ENCODE results near the gene CCDC70. TPM values are rescaled to one million over a fixed set of nuclear protein-coding genes. Genes with fewer than 3 reads are reported as not detected.
A peak's percentile ranks its signal among the peaks of the same experiment; 100 is the strongest.
"Not testable (repeated sequence)": the region's sequence is repeated elsewhere in the genome, so short reads cannot be mapped to it uniquely, and the experiment has no call there.

The CCDC70 gene
- total RNA-seq, 1 donor: not detected

GRCh38 chr13:51824712-51825111 is 37.1 kb upstream of the CCDC70 start:
- H3K4me1 ChIP-seq (ENCODE audit: insufficient read depth, low read length): peaks cover 98% of the 10 kb centered on the region
- H3K9me3 ChIP-seq (ENCODE audit: low read depth, low read length); H3K27me3 ChIP-seq (ENCODE audit: insufficient read depth, low read length): not testable (repeated sequence)
- H3K4me3 ChIP-seq (ENCODE audit: low read length): peak overlapping the region; percentile 35

- Histone ChIP-seq H3K4me3 (ENCODE audit: low read length) (peak overlapping the region; percentile 35), H3K27me3 (ENCODE audit: insufficient read depth, low read length) (no peaks in the 10 kb centered on the region), H3K4me1 (ENCODE audit: insufficient read depth, low read length) (peaks cover 98% of the 10 kb centered on the region), H3K9me3 (ENCODE audit: low read depth, low read length) (no peaks in the 10 kb centered on the region)
Measured at GRCh38 chr13:51825165-51825592, 36.6 kb upstream of the CCDC70 start.

GRCh38 chr13:51825681-51826254 is 36.0 kb upstream of the CCDC70 start:
- no peaks in the 10 kb centered on the region for H3K9me3 ChIP-seq (ENCODE audit: low read depth, low read length)
- H3K4me1 ChIP-seq (ENCODE audit: insufficient read depth, low read length): peaks cover 98% of the 10 kb centered on the region
- H3K27me3 ChIP-seq (ENCODE audit: insufficient read depth, low read length): no peaks in the 10 kb centered on the region
- no peak overlapping the region for H3K4me3 ChIP-seq (ENCODE audit: low read length)

DNA sequence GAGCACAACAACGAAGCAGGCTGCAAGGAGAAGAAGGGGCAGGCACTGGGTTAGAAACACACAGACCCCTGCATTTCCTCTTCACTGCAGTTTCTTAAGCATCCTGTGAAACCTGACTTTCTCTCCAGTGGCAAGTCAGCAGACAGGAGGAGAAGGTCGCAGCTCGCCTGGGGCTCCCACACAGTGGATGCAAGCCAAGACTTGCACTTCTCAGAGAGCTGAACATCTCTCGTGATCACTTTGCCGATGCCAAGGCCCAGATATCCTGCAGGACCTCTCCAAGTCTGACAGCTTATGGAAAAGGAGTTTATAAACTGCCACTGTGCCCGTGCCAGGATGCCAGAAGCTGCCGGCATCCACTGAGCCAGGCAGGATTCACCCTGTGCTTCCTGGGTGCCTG is 35.2 kb upstream of the CCDC70 start:
- Histone ChIP-seq H3K27me3 (ENCODE audit: insufficient read depth, low read length) (no peaks in the 10 kb centered on the region), H3K4me3 (ENCODE audit: low read length) (no peak overlapping the region), H3K4me1 (ENCODE audit: insufficient read depth, low read length) (peaks cover 98% of the 10 kb centered on the region), H3K9me3 (ENCODE audit: low read depth, low read length) (no peaks in the 10 kb centered on the region)

- Histone ChIP-seq H3K4me1 (ENCODE audit: insufficient read depth, low read length) (peaks cover 98% of the 10 kb centered on the region), H3K27me3 (ENCODE audit: insufficient read depth, low read length) (no peaks in the 10 kb centered on the region), H3K9me3 (ENCODE audit: low read depth, low read length) (no peaks in the 10 kb centered on the region), H3K4me3 (ENCODE audit: low read length) (no peak overlapping the region)
Measured at GRCh38 chr13:51827254-51827653, 34.5 kb upstream of the CCDC70 start.

GRCh38 chr13:51828730-51829567 is 32.8 kb upstream of the CCDC70 start:
- H3K4me1 ChIP-seq (ENCODE audit: insufficient read depth, low read length): peaks cover 90% of the 10 kb centered on the region
- H3K9me3 ChIP-seq (ENCODE audit: low read depth, low read length): no peaks in the 10 kb centered on the region
- H3K27me3 ChIP-seq (ENCODE audit: insufficient read depth, low read length): no peaks in the 10 kb centered on the region
- H3K4me3 ChIP-seq (ENCODE audit: low read length): no peak overlapping the region

- no peaks in the 10 kb centered on the region for H3K27me3 ChIP-seq (ENCODE audit: insufficient read depth, low read length)
- peaks cover 86% of the 10 kb centered on the region for H3K4me1 ChIP-seq (ENCODE audit: insufficient read depth, low read length)
- H3K4me3 ChIP-seq (ENCODE audit: low read length): no peak overlapping the region
- H3K9me3 ChIP-seq (ENCODE audit: low read depth, low read length): no peaks in the 10 kb centered on the region
Measured at GRCh38 chr13:51829568-51829899, 32.2 kb upstream of the CCDC70 start.

DNA sequence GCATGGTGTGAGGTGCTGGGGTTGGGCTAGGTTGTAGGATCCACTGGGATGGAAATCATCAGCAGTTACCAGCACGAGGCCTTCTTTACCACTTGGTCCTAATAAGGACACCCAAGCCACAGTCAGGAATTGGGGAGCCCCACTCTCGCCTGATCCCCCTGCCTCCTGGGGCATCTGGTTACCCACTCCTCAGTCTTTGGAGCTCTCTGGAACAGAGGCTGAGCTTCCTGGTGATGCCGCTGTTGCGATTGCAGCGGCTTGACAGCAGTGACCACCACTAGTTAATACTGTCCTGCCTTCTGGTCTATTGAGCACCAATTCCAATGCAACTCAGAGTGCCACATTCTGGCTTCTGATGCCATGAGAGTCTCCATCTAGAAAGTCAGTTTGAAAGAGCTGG is 30.2 kb upstream of the CCDC70 start:
- Histone ChIP-seq H3K4me1 (ENCODE audit: insufficient read depth, low read length) (peaks cover 70% of the 10 kb centered on the region), H3K4me3 (ENCODE audit: low read length) (no peak overlapping the region), H3K9me3 (ENCODE audit: low read depth, low read length) (no peaks in the 10 kb centered on the region), H3K27me3 (ENCODE audit: insufficient read depth, low read length) (no peaks in the 10 kb centered on the region)

DNA sequence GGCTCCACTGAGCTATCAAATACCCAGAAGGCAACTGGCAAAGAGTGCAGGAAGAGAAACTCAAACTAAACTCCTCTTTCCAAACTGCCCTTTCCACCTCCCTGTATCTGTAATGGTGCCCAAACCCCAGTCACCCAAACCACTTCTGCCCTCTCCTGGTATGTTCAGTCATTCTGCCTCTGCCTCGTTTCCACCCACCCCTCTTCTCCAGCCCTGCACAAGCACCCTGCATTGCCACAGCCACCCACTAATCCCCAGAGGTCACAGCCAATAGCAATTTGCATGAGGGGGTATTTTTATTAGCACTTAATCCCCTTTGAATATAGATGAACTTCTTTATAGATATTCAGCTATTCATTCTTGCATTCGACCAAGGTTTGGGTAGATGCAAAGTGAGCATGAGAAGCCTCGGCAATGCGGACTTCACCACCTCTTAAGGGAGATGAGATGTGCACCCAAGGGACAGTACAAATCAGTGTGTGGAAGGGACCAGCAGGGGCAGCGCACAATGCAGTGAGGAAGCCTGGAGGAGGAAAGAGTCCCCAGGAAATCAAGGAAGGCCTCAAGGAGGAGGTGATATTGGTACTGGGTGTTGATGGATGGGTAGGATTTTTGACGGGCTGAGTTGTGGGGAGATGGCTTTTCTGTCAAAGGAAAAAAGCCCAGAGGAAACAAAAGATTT is 29.2 kb upstream of the CCDC70 start:
- H3K27me3 ChIP-seq (ENCODE audit: insufficient read depth, low read length): no peaks in the 10 kb centered on the region
- H3K9me3 ChIP-seq (ENCODE audit: low read depth, low read length): no peaks in the 10 kb centered on the region
- H3K4me1 ChIP-seq (ENCODE audit: insufficient read depth, low read length): peaks cover 59% of the 10 kb centered on the region
- no peak overlapping the region for H3K4me3 ChIP-seq (ENCODE audit: low read length)

DNA sequence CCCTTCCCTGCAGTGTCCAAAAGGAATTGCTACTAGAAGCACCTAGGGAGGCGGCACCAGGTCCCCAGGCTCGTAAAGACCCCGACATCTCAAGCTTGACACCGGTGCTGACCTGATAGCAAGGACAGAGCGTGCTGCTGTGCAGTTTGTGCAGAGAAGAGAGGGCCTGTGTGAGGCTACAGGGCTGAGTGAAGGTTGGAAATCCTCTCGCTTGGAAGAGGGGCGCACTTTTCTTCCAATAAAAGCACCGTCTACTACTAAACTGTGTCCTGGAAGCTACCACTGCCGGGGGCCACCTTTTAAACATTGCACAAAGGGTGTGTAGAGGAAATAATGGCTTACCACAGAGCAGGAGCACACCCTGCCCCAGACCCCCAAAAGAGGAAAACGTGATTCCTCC is 27.8 kb upstream of the CCDC70 start:
- H3K9me3 ChIP-seq (ENCODE audit: low read depth, low read length): no peaks in the 10 kb centered on the region
- no peaks in the 10 kb centered on the region for H3K27me3 ChIP-seq (ENCODE audit: insufficient read depth, low read length)
- no peak overlapping the region for H3K4me3 ChIP-seq (ENCODE audit: low read length)
- H3K4me1 ChIP-seq (ENCODE audit: insufficient read depth, low read length): peaks cover 46% of the 10 kb centered on the region

DNA sequence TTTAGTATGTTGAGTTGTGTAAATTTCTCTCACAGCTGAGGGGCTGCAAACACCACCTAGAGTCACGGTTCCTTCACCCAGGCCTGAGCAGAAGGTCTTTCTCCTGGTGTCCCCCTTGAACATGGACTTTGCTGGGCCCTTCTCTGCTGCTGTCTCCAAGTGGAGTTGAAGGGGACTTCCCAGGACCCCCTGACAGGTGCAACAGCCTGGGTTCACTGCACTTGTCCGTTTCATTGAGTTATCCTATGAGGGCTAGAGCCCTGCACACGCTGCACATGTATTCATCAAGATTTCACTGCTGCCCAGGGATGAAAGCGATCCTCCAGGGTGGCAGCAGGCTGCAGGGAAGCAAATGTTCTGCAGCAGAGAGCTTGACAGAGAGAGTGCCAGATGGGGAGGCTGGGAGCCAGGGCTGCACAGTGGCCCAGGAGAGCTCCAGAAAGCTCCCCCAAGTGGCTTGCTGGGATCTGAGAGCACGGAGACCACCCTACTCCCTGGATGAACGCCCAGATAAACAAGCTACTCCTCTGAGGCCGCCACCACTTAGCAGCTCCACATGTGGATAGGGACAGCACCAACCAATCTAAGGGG is 27.1 kb upstream of the CCDC70 start:
- no peak overlapping the region for H3K4me3 ChIP-seq (ENCODE audit: low read length)
- no peaks in the 10 kb centered on the region for H3K9me3 ChIP-seq (ENCODE audit: low read depth, low read length)
- H3K27me3 ChIP-seq (ENCODE audit: insufficient read depth, low read length): no peaks in the 10 kb centered on the region
- H3K4me1 ChIP-seq (ENCODE audit: insufficient read depth, low read length): peaks cover 40% of the 10 kb centered on the region

DNA sequence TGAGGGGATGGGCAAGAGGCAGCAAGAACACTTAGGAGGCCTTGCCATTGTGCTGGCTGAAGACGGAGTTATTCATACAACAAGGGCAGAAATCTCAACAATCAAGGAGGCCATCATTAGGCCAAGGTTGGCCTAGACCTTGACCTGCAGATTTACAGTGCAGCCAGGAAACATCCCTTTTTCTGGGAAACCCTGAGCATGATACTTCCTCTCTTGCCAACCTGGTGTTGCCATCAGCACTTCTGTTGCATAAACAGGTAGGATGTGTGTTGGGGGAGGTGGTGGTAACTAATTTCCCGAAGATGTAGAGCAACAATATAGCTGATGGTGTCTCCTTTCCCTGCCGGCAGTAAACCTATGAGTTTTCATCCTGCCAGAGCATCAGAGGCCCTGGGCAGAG is 24.8 kb upstream of the CCDC70 start:
- Histone ChIP-seq H3K9me3 (ENCODE audit: low read depth, low read length) (no peaks in the 10 kb centered on the region), H3K4me1 (ENCODE audit: insufficient read depth, low read length) (peaks cover 17% of the 10 kb centered on the region), H3K4me3 (ENCODE audit: low read length) (no peak overlapping the region), H3K27me3 (ENCODE audit: insufficient read depth, low read length) (no peaks in the 10 kb centered on the region)

DNA sequence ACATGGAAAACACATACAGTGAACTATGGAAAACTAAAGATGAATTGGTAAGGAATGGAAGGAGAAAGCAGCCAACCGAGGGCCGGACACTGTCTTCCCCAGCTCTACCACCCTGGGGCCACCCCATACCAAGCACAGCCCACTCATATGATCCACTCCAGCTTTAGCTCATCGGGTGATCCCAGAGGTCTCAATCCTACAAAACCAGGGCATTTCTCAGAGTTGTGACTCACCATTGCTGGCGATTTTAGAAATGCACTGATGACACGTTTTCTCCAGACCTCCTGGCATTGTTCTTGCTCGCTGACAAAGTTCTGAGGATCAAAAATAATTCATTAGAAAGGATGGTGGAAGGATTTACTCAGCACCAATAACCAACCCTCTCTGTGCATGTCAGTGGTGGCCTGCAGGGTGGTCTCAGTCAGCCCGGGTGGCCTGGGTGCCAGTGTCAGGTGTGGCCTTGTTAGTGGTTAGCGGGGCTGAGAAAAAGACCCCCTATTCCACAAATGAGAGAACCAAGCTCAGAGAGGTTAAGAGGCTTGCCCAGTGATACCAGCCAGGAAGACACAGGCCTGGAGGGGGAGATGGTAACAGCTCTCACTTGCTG is 23.4 kb upstream of the CCDC70 start:
- peaks cover 6% of the 10 kb centered on the region for H3K4me1 ChIP-seq (ENCODE audit: insufficient read depth, low read length)
- no peaks in the 10 kb centered on the region for H3K27me3 ChIP-seq (ENCODE audit: insufficient read depth, low read length)
- H3K4me3 ChIP-seq (ENCODE audit: low read length): no peak overlapping the region
- no peaks in the 10 kb centered on the region for H3K9me3 ChIP-seq (ENCODE audit: low read depth, low read length)

- no peaks in the 10 kb centered on the region for H3K27me3 ChIP-seq (ENCODE audit: insufficient read depth, low read length)
- H3K4me3 ChIP-seq (ENCODE audit: low read length): no peak overlapping the region
- H3K9me3 ChIP-seq (ENCODE audit: low read depth, low read length): no peaks in the 10 kb centered on the region
- peaks cover 2% of the 10 kb centered on the region for H3K4me1 ChIP-seq (ENCODE audit: insufficient read depth, low read length)
Measured at GRCh38 chr13:51839711-51840540, 21.8 kb upstream of the CCDC70 start.
